Effector memory CD4-positive, alpha-beta T cell (primary cell): ENCODE results near the gene XCR1.

Source experiments
- DNase-seq, 3 donors: peaks; one replicate each; pipeline ENCODE4 v3.0.0-alpha.2; 2020
- H3K27ac ChIP-seq: 2 replicates; pipeline ENCODE4 v1.7.0; 2013; ENCODE audit warnings: mild to moderate bottlenecking, low read length, moderate library complexity; ENCODE audit not compliant: insufficient read depth, poor library complexity, severe bottlenecking
- H3K27me3 ChIP-seq: replicated peaks from 2 replicates; pipeline ENCODE4 v1.7.0; 2013; ENCODE audit warnings: mild to moderate bottlenecking, low read length; ENCODE audit not compliant: insufficient read depth, control insufficient read depth, poor library complexity, severe bottlenecking
- H3K36me3 ChIP-seq: 2 replicates; pipeline ENCODE4 v1.7.0; 2013; ENCODE audit warnings: mild to moderate bottlenecking, low read length, moderate library complexity; ENCODE audit not compliant: control insufficient read depth, insufficient read depth
- H3K4me1 ChIP-seq: 2 replicates; pipeline ENCODE4 v1.7.0; 2013; ENCODE audit warnings: low read length, mild to moderate bottlenecking; ENCODE audit not compliant: control insufficient read depth, insufficient read depth, poor library complexity, severe bottlenecking
- H3K4me3 ChIP-seq: 2 replicates; pipeline ENCODE4 v1.7.0; 2013; ENCODE audit warnings: low read length, low read depth, mild to moderate bottlenecking; ENCODE audit not compliant: insufficient read depth, poor library complexity, severe bottlenecking
- H3K9me3 ChIP-seq: 2 replicates; pipeline ENCODE4 v1.7.0; 2013; ENCODE audit warnings: mild to moderate bottlenecking, low read length, moderate library complexity; ENCODE audit not compliant: control insufficient read depth

XCR1 gene

DNA sequence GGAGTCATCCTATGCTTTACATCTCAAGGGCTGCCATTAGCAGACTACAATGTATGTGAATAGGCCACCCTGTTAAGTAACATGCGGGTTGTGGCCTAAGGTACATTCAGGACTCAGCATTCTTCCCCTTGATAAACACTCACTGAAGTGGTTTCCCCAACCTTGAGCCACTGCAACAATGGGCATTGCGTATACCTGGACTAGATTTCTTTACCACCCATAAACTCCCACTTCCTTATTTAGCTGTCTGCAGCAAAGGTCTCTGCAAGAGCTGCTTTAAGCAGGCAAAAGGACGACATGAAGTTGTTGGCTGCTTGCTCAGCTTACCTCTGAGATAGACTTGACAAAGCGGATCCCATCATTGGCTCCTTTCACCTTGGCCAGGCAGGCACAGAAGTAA lies 47.9 kb downstream of the XCR1 start:
- Histone ChIP-seq H3K9me3 (no peaks in the 10 kb centered on the region), H3K27ac (peak overlapping the region; percentile 32), H3K36me3 (peaks cover 45% of the 10 kb centered on the region), H3K27me3 (no peaks in the 10 kb centered on the region), H3K4me3 (no peak overlapping the region), H3K4me1 (peaks cover 45% of the 10 kb centered on the region)
- no peak for DNase-seq

DNA sequence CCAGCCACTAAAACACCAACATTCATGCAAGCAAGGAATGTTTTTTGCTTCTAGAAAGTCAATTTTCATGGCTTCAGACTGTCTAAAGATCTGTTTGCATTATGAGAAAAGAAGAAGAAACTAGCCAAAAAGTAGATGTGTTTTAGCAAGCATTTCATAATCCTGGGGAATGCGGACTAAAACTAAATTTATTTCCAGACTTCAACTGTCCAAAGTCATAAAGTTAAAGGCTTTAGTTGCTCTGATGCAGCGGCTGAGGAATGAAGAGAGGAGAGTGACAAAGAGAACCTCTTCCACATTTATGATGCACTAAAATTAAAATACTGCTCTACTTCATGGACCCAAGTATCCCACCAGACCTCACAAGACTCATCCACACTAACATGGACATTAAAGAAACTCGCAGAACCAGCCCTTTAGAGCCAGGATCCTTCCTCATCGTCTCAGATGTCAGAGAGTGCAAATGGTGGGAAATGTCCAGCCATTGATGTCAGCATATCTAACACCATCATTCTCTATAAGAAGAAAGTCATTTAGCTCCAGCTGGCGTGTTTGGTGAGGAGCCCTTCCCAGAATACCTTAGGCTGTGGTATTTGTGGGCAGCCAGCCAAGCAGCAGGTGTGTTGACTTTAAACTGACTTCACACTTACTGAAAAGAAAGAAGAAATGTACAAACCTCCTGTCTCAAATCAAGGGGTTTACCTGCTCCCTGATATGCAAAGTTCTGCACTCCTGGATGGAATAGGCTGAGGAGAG lies 49.1 kb downstream of the XCR1 start:
- Histone ChIP-seq H3K36me3 (peaks cover 33% of the 10 kb centered on the region), H3K27ac (peak overlapping the region; percentile 6), H3K4me1 (peaks cover 45% of the 10 kb centered on the region), H3K27me3 (no peaks in the 10 kb centered on the region), H3K9me3 (no peaks in the 10 kb centered on the region), H3K4me3 (no peak overlapping the region)
- peak; percentile 25 to 38 (median 32) for DNase-seq

DNA sequence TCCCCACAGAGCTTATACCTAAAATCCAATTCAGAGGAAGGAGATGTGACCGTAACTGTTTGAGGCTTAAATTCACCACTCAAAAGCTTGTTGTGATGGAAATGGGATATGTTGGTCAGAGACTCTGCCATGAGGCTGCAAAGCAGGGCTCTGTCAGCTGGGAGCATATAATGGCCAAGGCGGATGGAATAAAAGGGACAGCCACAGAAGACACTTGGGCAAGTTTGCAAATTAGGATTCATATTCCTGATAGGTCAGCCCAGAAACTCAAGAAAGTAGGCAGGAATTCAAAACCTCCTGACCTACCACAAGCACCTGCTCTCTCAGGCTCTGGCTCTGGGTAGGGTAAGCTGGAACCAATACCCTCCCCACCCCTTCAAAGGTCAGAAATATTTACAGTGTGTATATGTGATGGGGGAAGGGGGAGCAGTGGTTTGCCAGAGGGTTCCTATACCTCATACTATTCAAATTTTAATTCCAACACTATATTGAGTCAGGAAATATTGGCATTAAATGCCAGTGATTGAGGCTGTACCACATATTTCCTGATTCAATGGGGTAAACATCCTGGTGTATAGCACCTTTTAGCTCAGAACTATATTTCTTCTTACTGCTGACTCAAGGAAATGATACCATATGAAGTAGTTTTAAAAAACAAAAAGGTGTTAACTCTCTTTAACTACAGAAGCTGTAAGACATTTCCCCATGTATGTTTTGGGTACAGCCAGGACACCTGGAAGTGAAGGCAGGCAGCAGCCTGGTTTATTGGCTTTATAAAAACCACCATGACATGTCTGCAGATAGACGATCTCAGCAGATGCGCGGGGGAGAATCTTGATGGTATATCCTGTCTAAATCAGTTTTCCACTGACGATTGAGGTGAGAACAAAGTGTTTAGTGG lies 50.8 kb downstream of the XCR1 start:
- H3K4me3 ChIP-seq: no peak overlapping the region
- H3K9me3 ChIP-seq: no peaks in the 10 kb centered on the region
- peak overlapping the region; percentile 36 for H3K27ac ChIP-seq
- peak in 1 of 3 donors; percentile 43 for DNase-seq
- peaks cover 50% of the 10 kb centered on the region for H3K4me1 ChIP-seq
- H3K36me3 ChIP-seq: peaks cover 31% of the 10 kb centered on the region
- H3K27me3 ChIP-seq: no peaks in the 10 kb centered on the region

DNA sequence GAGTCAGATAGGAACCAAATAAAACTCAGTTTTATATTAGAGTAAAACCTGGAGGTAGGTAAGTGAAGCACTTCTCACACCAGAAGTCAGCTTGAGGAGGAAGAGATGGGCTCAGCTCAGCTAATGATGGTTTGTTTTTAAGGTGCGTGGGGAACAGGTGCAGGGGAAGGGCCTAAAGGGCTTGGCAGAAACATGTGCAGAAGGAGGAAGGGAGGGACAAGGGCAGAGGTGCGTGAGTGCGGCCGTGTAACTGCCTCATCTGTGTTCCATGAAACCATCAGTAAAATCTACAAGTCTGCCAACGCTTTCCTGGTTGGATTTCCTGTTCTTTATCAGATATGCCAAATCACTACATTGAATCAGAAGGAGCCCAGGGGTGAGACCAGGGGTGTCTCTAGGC lies 51.6 kb downstream of the XCR1 start:
- Histone ChIP-seq H3K27ac (peak overlapping the region; percentile 36), H3K27me3 (no peaks in the 10 kb centered on the region), H3K36me3 (peaks cover 26% of the 10 kb centered on the region), H3K4me1 (peaks cover 50% of the 10 kb centered on the region), H3K4me3 (no peak overlapping the region), H3K9me3 (no peaks in the 10 kb centered on the region)
- DNase-seq: no peak

DNA sequence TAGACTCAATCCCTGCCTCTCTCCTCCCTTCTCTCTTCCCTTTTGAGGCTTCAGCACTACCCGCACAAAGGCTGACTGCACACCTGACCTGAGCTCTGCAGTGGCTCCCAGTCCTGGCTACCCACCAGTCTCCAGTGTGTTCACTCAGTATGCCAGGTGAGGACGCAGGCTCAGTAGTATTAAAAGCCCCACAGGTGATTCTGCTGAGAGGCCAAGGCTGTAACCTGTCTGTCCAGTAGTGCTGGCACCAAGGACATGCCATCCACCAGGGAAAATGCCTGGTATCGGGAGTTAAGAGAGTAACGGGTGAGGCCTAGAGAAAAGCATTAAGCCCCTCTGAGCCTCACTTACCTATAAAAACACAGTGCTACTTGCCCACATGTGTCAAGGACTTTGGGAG lies 52.6 kb downstream of the XCR1 start:
- peak overlapping the region; percentile 2 for H3K27ac ChIP-seq
- H3K9me3 ChIP-seq: no peaks in the 10 kb centered on the region
- H3K27me3 ChIP-seq: no peaks in the 10 kb centered on the region
- peaks cover 34% of the 10 kb centered on the region for H3K36me3 ChIP-seq
- DNase-seq: no peak
- no peak overlapping the region for H3K4me3 ChIP-seq
- H3K4me1 ChIP-seq: peaks cover 50% of the 10 kb centered on the region

DNA sequence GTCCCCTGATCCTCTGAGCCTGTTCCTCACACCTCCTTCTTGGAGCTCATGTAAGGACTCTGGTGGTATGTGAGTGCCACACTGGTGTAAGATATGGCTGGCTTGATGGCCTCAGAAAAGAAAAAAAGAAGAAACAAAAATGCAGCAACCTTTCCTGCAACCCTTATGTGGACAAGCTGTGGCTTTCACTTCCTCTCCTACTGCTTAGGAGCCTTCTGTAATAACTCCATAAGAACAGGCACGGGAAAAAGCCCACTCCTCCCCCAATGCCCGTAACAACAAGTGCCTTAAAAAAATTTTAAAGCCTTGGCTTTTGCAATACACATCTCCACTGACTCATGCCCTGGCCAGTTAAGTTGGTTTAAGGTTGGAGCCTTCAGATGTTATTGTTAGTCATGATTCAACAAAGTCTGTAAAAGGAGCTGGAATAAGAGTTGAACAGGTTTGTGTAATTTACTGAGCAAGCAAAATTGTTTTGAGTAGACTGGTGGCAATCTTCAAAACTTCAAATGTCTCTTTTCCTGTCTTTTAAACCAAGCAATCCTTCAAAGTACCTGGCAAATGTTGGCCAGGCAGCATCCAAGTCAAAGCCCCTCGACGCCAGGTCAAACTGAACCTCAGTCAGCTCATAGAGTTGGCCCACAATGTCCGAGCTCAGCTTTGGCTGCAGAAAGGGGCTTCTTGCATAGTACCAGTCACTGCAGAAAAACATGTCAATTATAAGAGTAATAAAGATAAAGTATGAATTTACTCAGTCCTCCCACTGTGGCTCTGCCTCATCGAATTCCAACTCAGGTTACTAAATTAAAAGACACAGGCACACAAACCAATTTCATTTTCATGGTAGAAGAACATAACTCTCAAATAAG lies 54.5 kb downstream of the XCR1 start:
- no peak for DNase-seq
- peaks cover 49% of the 10 kb centered on the region for H3K36me3 ChIP-seq
- no peak overlapping the region for H3K4me3 ChIP-seq
- H3K27ac ChIP-seq: no peak overlapping the region
- H3K4me1 ChIP-seq: peaks cover 37% of the 10 kb centered on the region
- no peaks in the 10 kb centered on the region for H3K27me3 ChIP-seq
- H3K9me3 ChIP-seq: no peaks in the 10 kb centered on the region

DNA sequence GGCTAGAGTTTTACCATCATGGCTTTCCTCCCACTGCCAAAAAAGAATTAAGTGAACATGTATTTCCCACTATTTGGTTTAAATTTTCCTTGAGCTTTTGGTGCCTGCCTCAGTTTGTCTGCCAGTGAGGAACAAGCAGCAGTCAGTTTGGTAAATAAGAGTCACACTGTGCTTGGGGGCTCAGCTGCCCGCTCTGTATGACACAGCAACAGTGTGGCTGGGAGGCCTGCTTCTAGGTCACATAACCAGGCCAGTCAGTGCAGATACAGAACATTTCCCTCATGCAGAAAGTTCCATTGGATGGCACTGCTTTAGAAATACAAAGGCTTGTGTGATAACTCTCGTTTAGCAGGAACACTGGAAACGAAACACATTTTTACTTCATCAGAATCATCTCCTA lies 57.3 kb downstream of the XCR1 start:
- H3K27ac ChIP-seq: no peak overlapping the region
- H3K27me3 ChIP-seq: no peaks in the 10 kb centered on the region
- H3K4me3 ChIP-seq: no peak overlapping the region
- DNase-seq: no peak
- H3K4me1 ChIP-seq: peaks cover 29% of the 10 kb centered on the region
- H3K9me3 ChIP-seq: no peaks in the 10 kb centered on the region
- H3K36me3 ChIP-seq: peaks cover 58% of the 10 kb centered on the region

DNA sequence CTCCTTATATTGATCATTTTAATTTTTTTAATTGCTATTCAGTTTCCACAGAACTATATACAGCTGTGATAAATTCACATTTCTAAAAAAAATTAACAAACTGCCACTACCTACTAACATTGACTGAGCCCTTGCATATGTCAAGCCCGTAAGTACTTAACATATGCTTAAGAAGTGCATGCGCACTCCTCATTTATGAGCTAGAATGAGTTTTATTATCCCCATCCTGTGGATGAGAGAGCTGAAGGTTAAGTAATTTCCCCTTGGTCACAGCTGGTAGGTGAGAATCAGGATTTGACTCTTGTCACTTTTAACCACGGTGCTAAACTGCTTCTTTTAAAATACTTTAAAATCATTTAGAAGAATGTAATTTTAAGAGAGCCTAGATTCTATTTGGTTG lies 58.2 kb downstream of the XCR1 start:
- Histone ChIP-seq H3K4me1 (peaks cover 37% of the 10 kb centered on the region), H3K4me3 (no peak overlapping the region), H3K27ac (no peak overlapping the region), H3K9me3 (no peaks in the 10 kb centered on the region), H3K27me3 (no peaks in the 10 kb centered on the region), H3K36me3 (peaks cover 54% of the 10 kb centered on the region)
- DNase-seq: no peak

DNA sequence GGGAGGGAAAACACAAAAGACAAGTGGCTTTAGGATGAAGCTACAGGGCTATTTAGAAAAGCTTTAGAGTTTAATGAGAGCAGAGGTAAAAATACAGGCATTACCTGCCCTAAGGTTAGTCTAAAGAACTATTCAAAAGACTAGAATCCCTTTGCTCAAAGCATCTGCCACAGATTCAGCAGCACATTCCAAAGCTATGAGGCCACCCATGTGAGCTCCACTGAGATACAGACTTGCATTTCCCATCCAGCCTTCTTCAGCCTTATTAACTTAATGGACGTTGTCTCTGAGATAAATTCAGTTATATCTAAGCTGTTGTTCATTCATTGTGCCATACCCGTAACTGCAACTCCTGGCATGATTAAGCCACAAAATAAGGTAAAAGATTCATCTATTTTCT lies 58.6 kb downstream of the XCR1 start:
- DNase-seq: no peak
- H3K36me3 ChIP-seq: peaks cover 54% of the 10 kb centered on the region
- no peaks in the 10 kb centered on the region for H3K27me3 ChIP-seq
- H3K4me1 ChIP-seq: peaks cover 38% of the 10 kb centered on the region
- H3K27ac ChIP-seq: no peak overlapping the region
- no peak overlapping the region for H3K4me3 ChIP-seq
- H3K9me3 ChIP-seq: no peaks in the 10 kb centered on the region
